Progenitor cell of endocrine pancreas (in vitro differentiated cells): Measurements from ENCODE around the gene ZNF555. TPM values are rescaled to one million over a fixed set of nuclear protein-coding genes. Genes with fewer than 3 reads are reported as not detected.

Experiments
- DNase-seq: peaks from one replicate; pipeline ENCODE4 v3.0.0; 2021; ENCODE audit warnings: low spot score; ENCODE audit not compliant: unreplicated experiment
- H3K27ac Mint-ChIP-seq: 2 replicates; pipeline ENCODE4 v1.8.0; 2021; ENCODE audit warnings: mild to moderate bottlenecking, moderate library complexity, mixed read lengths
- H3K27me3 Mint-ChIP-seq: 2 replicates; pipeline ENCODE4 v1.8.0; 2021; ENCODE audit warnings: mixed read lengths
- H3K36me3 Mint-ChIP-seq: 2 replicates; pipeline ENCODE4 v1.8.0; 2022; ENCODE audit warnings: mixed read lengths; ENCODE audit not compliant: insufficient read depth
- H3K4me1 Mint-ChIP-seq: 2 replicates; pipeline ENCODE4 v1.8.0; 2021; ENCODE audit warnings: low read depth, mixed read lengths
- H3K4me3 Mint-ChIP-seq: 2 replicates; pipeline ENCODE4 v1.8.0; 2021; ENCODE audit warnings: low read depth, mild to moderate bottlenecking, moderate library complexity, mixed read lengths
- H3K9me3 Mint-ChIP-seq: 2 replicates; pipeline ENCODE4 v1.8.0; 2021; ENCODE audit warnings: low read depth, mixed read lengths
- CTCF ChIP-seq: fragments of 200-600 bp; sonication (generic); IDR thresholded peaks from one replicate; pipeline ENCODE4 v1.5.0; 2021; ENCODE audit warnings: antibody characterized with exemption, mild to moderate bottlenecking; ENCODE audit not compliant: unreplicated experiment
- total RNA-seq: library from RNA; stranded (reverse); gene quantifications from 2 replicates; pipeline ENCODE4 v1.2.1, GENCODE V29; 2021

The ZNF555 gene
- total RNA-seq, 1 donor from 2014 or later = 13.7 TPM

- Mint-ChIP-seq H3K9me3 (no peaks in the 10 kb centered on the region), H3K27me3 (no peaks in the 10 kb centered on the region), H3K4me3 (no peak overlapping the region), H3K4me1 (no peaks in the 10 kb centered on the region), H3K27ac (no peak overlapping the region), H3K36me3 (peaks cover 7% of the 10 kb centered on the region)
- TF ChIP-seq CTCF = no peak
- no peak for DNase-seq
Observed at GRCh38 chr19:2808129-2808941, 32.9 kb upstream of the ZNF555 start.

- Mint-ChIP-seq H3K9me3 (no peaks in the 10 kb centered on the region), H3K27me3 (no peaks in the 10 kb centered on the region), H3K4me3 (no peak overlapping the region), H3K36me3 (peaks cover 8% of the 10 kb centered on the region), H3K27ac (no peak overlapping the region), H3K4me1 (no peaks in the 10 kb centered on the region)
- no peak for DNase-seq
- TF ChIP-seq CTCF = no peak
Observed at GRCh38 chr19:2809387-2810140, 31.7 kb upstream of the ZNF555 start.

- no peaks in the 10 kb centered on the region for H3K27me3 Mint-ChIP-seq
- no peak overlapping the region for H3K27ac Mint-ChIP-seq
- DNase-seq = no peak
- no peak for TF ChIP-seq CTCF
- no peaks in the 10 kb centered on the region for H3K9me3 Mint-ChIP-seq
- no peak overlapping the region for H3K4me3 Mint-ChIP-seq
- no peaks in the 10 kb centered on the region for H3K4me1 Mint-ChIP-seq
- peaks cover 8% of the 10 kb centered on the region for H3K36me3 Mint-ChIP-seq
Observed at GRCh38 chr19:2810141-2811091, 30.9 kb upstream of the ZNF555 start.

GRCh38 chr19:2811221-2811722, 30.0 kb upstream of the ZNF555 start:
- no peaks in the 10 kb centered on the region for H3K27me3 Mint-ChIP-seq
- H3K9me3 Mint-ChIP-seq = no peaks in the 10 kb centered on the region
- no peak overlapping the region for H3K4me3 Mint-ChIP-seq
- no peak for TF ChIP-seq CTCF
- DNase-seq = no peak
- no peaks in the 10 kb centered on the region for H3K4me1 Mint-ChIP-seq
- peaks cover 6% of the 10 kb centered on the region for H3K36me3 Mint-ChIP-seq
- no peak overlapping the region for H3K27ac Mint-ChIP-seq
